ENCODE measurements around the gene NANS.
A peak's percentile ranks its signal among the peaks of the same experiment; 100 is the strongest.
"Not testable (repeated sequence)": the region's sequence is repeated elsewhere in the genome, so short reads cannot be mapped to it uniquely, and the experiment has no call there.

Gene NANS

GRCh38 chr9:98075332-98075805 lies 18.8 kb downstream of the NANS start:
- DNase-seq: peak; percentile 33
- H3K4me1 Mint-ChIP-seq: peaks cover 48% of the 10 kb centered on the region
- H3K4me3 Mint-ChIP-seq: peak overlapping the region; percentile 13
- CTCF ChIA-PET: interaction anchor here (0.7 to 2.8 kb wide), 4 partner anchors 23 to 188 kb away, joined by 5 to 13 read pairs (median 8); partner anchors contain the start of gene TBC1D2
- peak overlapping the region; percentile 97 for H3K27ac Mint-ChIP-seq
- H3K9me3 Mint-ChIP-seq: no peaks in the 10 kb centered on the region
- H3K36me3 Mint-ChIP-seq: peaks cover 29% of the 10 kb centered on the region
- no peaks in the 10 kb centered on the region for H3K27me3 Mint-ChIP-seq

GRCh38 chr9:98076514-98076890 lies 20.0 kb downstream of the NANS start:
- peaks cover 52% of the 10 kb centered on the region for H3K4me1 Mint-ChIP-seq
- H3K27ac Mint-ChIP-seq: peak overlapping the region; percentile 97
- H3K36me3 Mint-ChIP-seq: peaks cover 39% of the 10 kb centered on the region
- H3K4me3 Mint-ChIP-seq, H3K9me3 Mint-ChIP-seq, H3K27me3 Mint-ChIP-seq, DNase-seq, CTCF ChIA-PET: not testable (repeated sequence)

GRCh38 chr9:98078895-98079294 lies 22.4 kb downstream of the NANS start:
- no peaks in the 10 kb centered on the region for H3K9me3 Mint-ChIP-seq

GRCh38 chr9:98080326-98080725 lies 23.8 kb downstream of the NANS start:
- Mint-ChIP-seq H3K4me1 (peaks cover 58% of the 10 kb centered on the region), H3K9me3 (no peaks in the 10 kb centered on the region), H3K27me3 (no peaks in the 10 kb centered on the region), H3K27ac (no peak overlapping the region), H3K36me3 (peaks cover 63% of the 10 kb centered on the region), H3K4me3 (no peak overlapping the region)
- no peak for DNase-seq
- CTCF ChIA-PET: interaction anchor here (1.2 kb wide), 1 partner anchor 9 kb away, joined by 5 read pairs; no protein-coding TSS in a partner anchor

More at GRCh38 chr9:98078895-98079294, 22.4 kb downstream of the NANS start:
- CTCF ChIA-PET: interaction anchor here (1.0 kb wide), 1 partner anchor 13 kb away, joined by 4 read pairs; no protein-coding TSS in a partner anchor
- Mint-ChIP-seq H3K36me3 (peaks cover 59% of the 10 kb centered on the region), H3K4me1 (peaks cover 72% of the 10 kb centered on the region), H3K27ac (no peak overlapping the region), H3K27me3 (no peaks in the 10 kb centered on the region), H3K4me3 (no peak overlapping the region)
- DNase-seq: no peak

- CTCF ChIA-PET: interaction anchor here (1.2 kb wide), 1 partner anchor 8 kb away, joined by 5 read pairs; no protein-coding TSS in a partner anchor
- peaks cover 66% of the 10 kb centered on the region for H3K36me3 Mint-ChIP-seq
- H3K4me1 Mint-ChIP-seq: peaks cover 53% of the 10 kb centered on the region
Measured at GRCh38 chr9:98080780-98081179, 24.2 kb downstream of the NANS start.

GRCh38 chr9:98081477-98082219 lies 25.1 kb downstream of the NANS start:
- H3K36me3 Mint-ChIP-seq: peaks cover 71% of the 10 kb centered on the region
- H3K4me1 Mint-ChIP-seq: peaks cover 45% of the 10 kb centered on the region
- H3K27ac Mint-ChIP-seq: peak overlapping the region; percentile 79
- H3K27me3 Mint-ChIP-seq: no peaks in the 10 kb centered on the region
- CTCF ChIA-PET: interaction anchor here (0.8 to 1.7 kb wide), 2 partner anchors 21 to 37 kb away, joined by 3 to 4 read pairs; partner anchors contain the start of gene TRIM14
- no peaks in the 10 kb centered on the region for H3K9me3 Mint-ChIP-seq
- H3K4me3 Mint-ChIP-seq: no peak overlapping the region
- DNase-seq: no peak

More at GRCh38 chr9:98080780-98081179, 24.2 kb downstream of the NANS start:
- no peaks in the 10 kb centered on the region for H3K9me3 Mint-ChIP-seq
- H3K4me3 Mint-ChIP-seq: no peak overlapping the region
- H3K27me3 Mint-ChIP-seq: no peaks in the 10 kb centered on the region
- no peak for DNase-seq
- H3K27ac Mint-ChIP-seq: no peak overlapping the region

- no peak overlapping the region for H3K4me3 Mint-ChIP-seq
- peak overlapping the region; percentile 71 for H3K27ac Mint-ChIP-seq
- peaks cover 39% of the 10 kb centered on the region for H3K4me1 Mint-ChIP-seq
- CTCF ChIA-PET: interaction anchor here (1.7 kb wide), 1 partner anchor 36 kb away, joined by 4 read pairs; the partner anchor contains the start of gene TRIM14
- H3K36me3 Mint-ChIP-seq: peaks cover 67% of the 10 kb centered on the region
- DNase-seq: no peak
- no peaks in the 10 kb centered on the region for H3K27me3 Mint-ChIP-seq
- no peaks in the 10 kb centered on the region for H3K9me3 Mint-ChIP-seq
Measured at GRCh38 chr9:98083061-98083501, 26.5 kb downstream of the NANS start.

- Mint-ChIP-seq H3K27ac (no peak overlapping the region), H3K36me3 (peaks cover 69% of the 10 kb centered on the region), H3K9me3 (no peaks in the 10 kb centered on the region), H3K4me1 (peaks cover 43% of the 10 kb centered on the region), H3K4me3 (no peak overlapping the region), H3K27me3 (no peaks in the 10 kb centered on the region)
- DNase-seq: no peak
- CTCF ChIA-PET: interaction anchor here (1.1 to 1.7 kb wide), 2 partner anchors 10 to 35 kb away, joined by 3 to 4 read pairs; partner anchors contain the start of gene TRIM14
Measured at GRCh38 chr9:98083566-98084183, 27.1 kb downstream of the NANS start.

GRCh38 chr9:98084396-98084795 lies 27.9 kb downstream of the NANS start:
- Mint-ChIP-seq H3K27ac (no peak overlapping the region), H3K9me3 (no peaks in the 10 kb centered on the region), H3K36me3 (peaks cover 67% of the 10 kb centered on the region), H3K4me1 (peaks cover 44% of the 10 kb centered on the region), H3K4me3 (no peak overlapping the region), H3K27me3 (no peaks in the 10 kb centered on the region)
- DNase-seq: no peak
- CTCF ChIA-PET: interaction anchor here (1.1 kb wide), 1 partner anchor 11 kb away, joined by 3 read pairs; no protein-coding TSS in a partner anchor

GRCh38 chr9:98085058-98085457 lies 28.5 kb downstream of the NANS start:
- H3K36me3 Mint-ChIP-seq: peaks cover 70% of the 10 kb centered on the region
- CTCF ChIA-PET: interaction anchor here (0.5 to 1.3 kb wide), 3 partner anchors 11 to 179 kb away, joined by 3 to 6 read pairs (median 3); no protein-coding TSS in a partner anchor
- H3K27me3 Mint-ChIP-seq: no peaks in the 10 kb centered on the region
- peaks cover 48% of the 10 kb centered on the region for H3K4me1 Mint-ChIP-seq
- H3K4me3 Mint-ChIP-seq: no peak overlapping the region
- no peaks in the 10 kb centered on the region for H3K9me3 Mint-ChIP-seq
- DNase-seq: no peak
- H3K27ac Mint-ChIP-seq: peak overlapping the region; percentile 58

GRCh38 chr9:98085944-98086343 lies 29.4 kb downstream of the NANS start:
- CTCF ChIA-PET: interaction anchor here (1.3 kb wide), 1 partner anchor 178 kb away, joined by 6 read pairs; no protein-coding TSS in a partner anchor
- H3K36me3 Mint-ChIP-seq: peaks cover 66% of the 10 kb centered on the region

GRCh38 chr9:98086461-98086860 lies 29.9 kb downstream of the NANS start:
- H3K9me3 Mint-ChIP-seq: no peaks in the 10 kb centered on the region
- H3K36me3 Mint-ChIP-seq: peaks cover 61% of the 10 kb centered on the region
- CTCF ChIA-PET: no interaction called here
- H3K4me3 Mint-ChIP-seq: peak overlapping the region; percentile 27
- peaks cover 42% of the 10 kb centered on the region for H3K4me1 Mint-ChIP-seq
- H3K27ac Mint-ChIP-seq: peak overlapping the region; percentile 62
- no peak for DNase-seq
- H3K27me3 Mint-ChIP-seq: no peaks in the 10 kb centered on the region

More at GRCh38 chr9:98085944-98086343, 29.4 kb downstream of the NANS start:
- Mint-ChIP-seq H3K4me3 (no peak overlapping the region), H3K4me1 (peaks cover 47% of the 10 kb centered on the region), H3K27me3 (no peaks in the 10 kb centered on the region), H3K27ac (peak overlapping the region; percentile 43), H3K9me3 (no peaks in the 10 kb centered on the region)
- DNase-seq: no peak

- H3K4me1 Mint-ChIP-seq: peaks cover 37% of the 10 kb centered on the region
- no peaks in the 10 kb centered on the region for H3K27me3 Mint-ChIP-seq
- CTCF ChIA-PET: interaction anchor here (1.0 kb wide), 1 partner anchor 106 kb away, joined by 3 read pairs; no protein-coding TSS in a partner anchor
- H3K9me3 Mint-ChIP-seq: no peaks in the 10 kb centered on the region
- no peak overlapping the region for H3K27ac Mint-ChIP-seq
- H3K4me3 Mint-ChIP-seq: no peak overlapping the region
- DNase-seq: peak; percentile 35
- H3K36me3 Mint-ChIP-seq: peaks cover 55% of the 10 kb centered on the region
Measured at GRCh38 chr9:98087420-98088354, 31.2 kb downstream of the NANS start.
